Skin of body (tissue), 2 donors: ENCODE results near the gene EIF2A. TPM values are rescaled to one million over a fixed set of nuclear protein-coding genes. Genes with fewer than 3 reads are reported as not detected.

Experiments used
- DNase-seq: peaks from one replicate; lab custom pipeline; 2025; lab: John Stamatoyannopoulos, UW
- total RNA-seq: library from RNA; depleted of rRNA; stranded (reverse); fragments of >200 nt; gene quantifications from one replicate; pipeline ENCODE4 v1.2.3, GENCODE V29; 2014

EIF2A gene
- total RNA-seq, 1 donor from 2014 or later: 149 TPM

DNA sequence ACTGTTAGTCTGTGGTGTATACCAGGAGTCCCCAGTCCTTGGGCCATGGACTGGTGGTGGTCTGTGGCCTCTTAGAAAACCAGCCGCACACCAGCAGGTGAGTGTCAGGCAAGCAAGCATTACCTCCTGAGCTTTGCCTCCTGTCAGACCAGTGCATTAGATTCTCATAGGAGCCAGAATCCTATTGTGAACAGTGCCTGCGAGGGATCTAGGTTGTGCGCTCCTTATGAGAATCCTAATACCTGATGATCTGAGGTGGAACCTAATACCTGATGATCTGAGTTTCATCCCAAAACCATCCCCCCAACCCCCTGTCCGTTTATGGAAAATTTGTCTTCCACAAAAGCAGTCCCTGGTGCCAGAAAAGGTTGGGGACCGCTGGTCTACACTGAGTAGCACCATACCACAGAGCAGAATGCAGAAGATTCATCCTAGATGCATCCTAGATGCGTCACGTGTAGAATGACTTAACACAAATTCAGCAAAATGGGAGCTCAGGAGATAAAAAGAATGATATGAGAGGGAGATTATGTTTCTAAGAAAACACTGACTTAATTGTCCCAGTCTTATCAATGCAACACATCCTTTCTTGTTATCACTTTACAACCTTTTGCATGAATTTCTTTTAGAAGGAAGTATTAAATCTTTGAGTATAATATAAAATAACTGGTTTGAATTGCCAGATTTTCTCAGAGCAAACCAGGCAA, 85.1 kb downstream of the EIF2A start:
- DNase-seq: no peak

DNA sequence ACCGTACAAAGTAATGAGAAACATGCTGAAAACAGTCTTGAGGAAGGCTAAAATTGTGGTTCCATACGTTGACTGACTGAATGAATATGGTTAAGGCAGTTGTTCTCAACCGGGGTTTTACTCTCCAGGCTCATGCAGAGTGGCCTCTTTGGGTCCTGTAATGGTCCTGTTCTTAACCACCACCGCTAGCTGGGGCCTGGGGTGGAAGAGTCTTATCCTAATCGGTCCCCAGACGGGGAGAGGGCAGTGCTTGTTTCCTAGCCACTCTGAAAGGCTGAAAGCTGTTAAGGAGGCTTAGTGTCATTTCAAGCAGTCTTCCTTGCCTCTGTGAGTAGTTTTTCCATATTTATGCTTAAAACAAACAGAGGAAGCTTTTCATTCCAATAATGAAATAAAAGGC, 88.5 kb downstream of the EIF2A start:
- DNase-seq: no peak

DNA sequence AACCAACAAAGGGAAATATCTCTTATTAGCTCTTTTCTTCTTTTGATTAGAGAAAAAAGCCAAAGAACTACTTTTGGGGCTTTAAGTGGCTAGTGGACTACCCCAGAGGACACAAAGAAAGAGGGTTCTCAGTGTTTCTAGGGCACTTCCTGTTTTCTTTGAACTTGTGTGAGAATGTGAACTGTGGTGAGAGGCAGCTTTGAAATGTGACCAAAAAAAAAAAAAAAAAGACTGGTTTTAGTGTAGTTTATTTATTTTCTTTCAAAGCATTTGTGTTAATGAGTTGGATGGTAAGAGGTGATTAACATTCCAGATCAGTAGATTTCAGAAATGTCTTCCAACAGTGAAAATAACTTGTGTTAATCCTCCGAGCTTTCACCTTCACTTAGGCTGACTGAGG, 88.9 kb downstream of the EIF2A start:
- DNase-seq: no peak

Other genes starting within 250 kb of the EIF2A start
- gene TSC22D2, start 138.5 kb upstream of the EIF2A start, total RNA-seq: 28.0 TPM
- gene SERP1, start 291 bp upstream of the EIF2A start, total RNA-seq: 84.8 TPM
- gene SELENOT, start 56.5 kb downstream of the EIF2A start, total RNA-seq: 45.9 TPM
- not detected for gene ERICH6, start 157.1 kb downstream of the EIF2A start, total RNA-seq
- gene SIAH2, start 216.4 kb downstream of the EIF2A start, total RNA-seq: 26.7 TPM